ENCODE data around the gene ALOX15B. TPM values are rescaled to one million over a fixed set of nuclear protein-coding genes. Genes with fewer than 3 reads are reported as not detected.

The ALOX15B gene
- total RNA-seq, 1 donor from 2014 or later = not detected

DNA sequence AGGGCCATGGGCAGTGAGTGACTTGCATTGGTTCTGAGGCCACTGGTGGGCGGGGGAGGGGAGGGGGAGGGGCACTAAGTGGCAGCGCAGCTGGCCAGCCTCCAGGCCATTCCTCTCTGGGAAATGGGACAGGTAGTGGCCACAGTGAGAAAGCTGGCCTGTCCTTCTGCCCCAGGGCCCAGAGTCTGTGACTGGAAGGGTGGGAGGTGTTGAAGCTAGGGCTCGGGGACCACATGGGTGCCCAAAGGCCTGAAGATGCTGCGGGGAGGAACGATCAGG, 49.0 kb downstream of the ALOX15B start:
- H3K4me3 Mint-ChIP-seq = no peak overlapping the region
- no peaks in the 10 kb centered on the region for H3K4me1 Mint-ChIP-seq (ENCODE audit: low read depth)
- H3K27me3 Mint-ChIP-seq (ENCODE audit: insufficient read depth) = peaks cover 22% of the 10 kb centered on the region
- no peak overlapping the region for H3K27ac Mint-ChIP-seq
- H3K9me3 Mint-ChIP-seq = no peaks in the 10 kb centered on the region
- no peak for DNase-seq (ENCODE audit: low spot score)
- no peaks in the 10 kb centered on the region for H3K36me3 Mint-ChIP-seq (ENCODE audit: low read depth)
- intact Hi-C loops (cut with micrococcal nuclease) = no loop called here

DNA sequence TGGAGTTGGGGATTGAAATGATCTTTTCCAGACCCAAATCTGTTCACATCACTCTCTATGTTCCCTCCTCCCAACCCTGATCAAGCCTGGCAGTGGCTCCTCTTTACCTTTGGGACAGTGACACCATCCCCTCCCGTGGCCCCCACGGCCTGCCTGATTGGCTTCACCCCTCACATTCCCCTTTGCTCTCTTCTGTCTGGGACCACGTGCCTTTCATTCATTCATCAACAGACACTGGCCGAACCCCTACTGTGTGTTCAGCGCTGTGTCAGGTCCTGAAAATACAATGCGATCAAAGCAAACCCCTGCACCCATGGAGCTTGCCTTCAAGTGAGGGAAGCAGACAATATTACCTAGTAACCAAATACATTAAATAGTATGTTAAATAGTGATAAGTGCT, 50.9 kb downstream of the ALOX15B start:
- no peak overlapping the region for H3K4me3 Mint-ChIP-seq
- intact Hi-C loops (cut with micrococcal nuclease) = no loop called here
- no peak overlapping the region for H3K27ac Mint-ChIP-seq

DNA sequence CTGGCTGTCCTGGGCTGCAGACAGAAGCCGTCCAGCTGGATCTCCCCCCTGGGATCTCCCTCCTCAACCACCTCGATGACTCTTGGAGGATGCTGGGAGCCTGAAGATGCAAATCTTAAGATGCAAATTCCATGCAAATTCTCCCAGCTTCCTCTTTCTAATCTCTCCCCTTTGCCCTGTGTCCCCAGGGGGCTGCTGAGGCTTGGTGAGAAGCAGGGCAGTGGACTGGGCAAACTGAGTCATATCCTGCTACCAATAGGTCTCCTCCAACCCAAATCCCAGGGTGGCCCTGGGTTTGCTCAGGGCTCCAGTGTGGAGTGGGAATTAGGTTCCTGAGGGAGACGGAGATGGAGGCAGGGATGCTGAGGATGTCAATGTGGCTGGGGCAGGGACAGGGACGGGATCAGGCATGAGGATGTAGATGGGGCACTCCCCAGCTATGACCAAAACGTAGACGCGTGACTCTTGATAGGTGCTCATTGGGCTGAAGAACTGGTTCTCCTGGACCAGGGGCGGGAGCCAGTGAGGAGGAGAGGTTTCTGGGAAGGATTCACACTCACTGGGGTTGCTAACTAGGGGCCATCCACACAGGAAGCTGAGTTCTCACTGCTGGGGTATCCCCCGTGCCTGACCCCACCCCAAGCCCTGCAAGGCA, 52.3 kb downstream of the ALOX15B start:
- Mint-ChIP-seq H3K9me3 (no peaks in the 10 kb centered on the region), H3K36me3 (ENCODE audit: low read depth) (no peaks in the 10 kb centered on the region), H3K4me3 (no peak overlapping the region), H3K27me3 (ENCODE audit: insufficient read depth) (peaks cover 24% of the 10 kb centered on the region), H3K27ac (no peak overlapping the region), H3K4me1 (ENCODE audit: low read depth) (peaks cover 14% of the 10 kb centered on the region)
- intact Hi-C loops (cut with micrococcal nuclease) = no loop called here
- DNase-seq (ENCODE audit: low spot score) = no peak

More for the DNA sequence above, 50.9 kb downstream of the ALOX15B start:
- no peak for DNase-seq (ENCODE audit: low spot score)
- Mint-ChIP-seq H3K27me3 (ENCODE audit: insufficient read depth) (peaks cover 17% of the 10 kb centered on the region), H3K4me1 (ENCODE audit: low read depth) (peaks cover 9% of the 10 kb centered on the region), H3K36me3 (ENCODE audit: low read depth) (no peaks in the 10 kb centered on the region), H3K9me3 (no peaks in the 10 kb centered on the region)

DNA sequence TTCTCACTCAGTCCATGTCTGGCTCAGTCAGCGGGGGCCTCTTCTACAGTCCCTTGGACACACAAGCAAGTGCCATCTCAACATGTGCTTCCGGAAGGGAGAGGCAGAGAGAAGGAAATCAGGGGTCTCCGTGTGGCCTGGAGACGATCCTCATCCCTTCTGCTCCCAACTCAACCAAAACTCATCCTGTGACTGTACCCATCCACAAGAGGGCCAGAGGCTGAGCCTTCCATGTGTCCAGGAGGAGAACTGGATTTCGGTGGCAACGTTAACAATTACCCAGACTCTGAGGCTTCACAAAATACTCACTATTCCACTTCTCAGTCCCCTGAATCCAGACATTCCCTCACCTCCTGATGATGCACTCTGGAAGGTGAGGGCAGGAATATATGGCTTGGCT, 56.5 kb downstream of the ALOX15B start:
- intact Hi-C loops (cut with micrococcal nuclease) = loop anchor here (2.0 kb wide), 1 partner anchor 63 kb away; no protein-coding TSS in a partner anchor
- Mint-ChIP-seq H3K36me3 (ENCODE audit: low read depth) (no peaks in the 10 kb centered on the region), H3K9me3 (no peaks in the 10 kb centered on the region), H3K4me3 (no peak overlapping the region), H3K4me1 (ENCODE audit: low read depth) (peaks cover 14% of the 10 kb centered on the region), H3K27ac (no peak overlapping the region), H3K27me3 (ENCODE audit: insufficient read depth) (peaks cover 17% of the 10 kb centered on the region)
- DNase-seq (ENCODE audit: low spot score) = no peak

DNA sequence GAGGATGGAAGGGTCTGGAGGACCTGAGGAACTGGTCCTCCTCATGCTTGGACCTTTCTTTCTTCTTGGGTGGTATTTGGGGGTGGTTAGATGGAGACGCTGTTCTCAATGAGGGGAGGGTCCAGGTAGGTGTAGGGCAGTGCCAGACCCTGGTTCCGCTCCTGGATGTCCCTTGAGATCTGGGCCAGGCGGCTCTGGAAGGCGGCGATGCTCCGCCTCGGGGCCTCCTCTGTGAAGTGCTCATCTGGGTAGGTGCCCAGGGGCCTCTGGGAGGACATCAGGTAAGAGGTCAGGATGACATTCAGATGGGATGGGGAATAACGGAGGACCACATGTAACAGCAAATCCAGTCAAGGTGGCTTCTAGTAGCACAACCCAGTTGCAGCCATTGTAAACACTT, 57.7 kb downstream of the ALOX15B start:
- peaks cover 13% of the 10 kb centered on the region for H3K27me3 Mint-ChIP-seq (ENCODE audit: insufficient read depth)
- no peak overlapping the region for H3K27ac Mint-ChIP-seq

More for the DNA sequence above, 57.7 kb downstream of the ALOX15B start:
- H3K9me3 Mint-ChIP-seq = no peaks in the 10 kb centered on the region
- peaks cover 14% of the 10 kb centered on the region for H3K4me1 Mint-ChIP-seq (ENCODE audit: low read depth)
- no peak overlapping the region for H3K4me3 Mint-ChIP-seq
- no peaks in the 10 kb centered on the region for H3K36me3 Mint-ChIP-seq (ENCODE audit: low read depth)
- intact Hi-C loops (cut with micrococcal nuclease) = no loop called here
- no peak for DNase-seq (ENCODE audit: low spot score)

Other genes starting within 250 kb of the ALOX15B start
- 163 and 177 TPM in 2 replicates for gene KDM6B, start 204.8 kb upstream of the ALOX15B start, total RNA-seq
- gene TMEM88, start 184.0 kb upstream of the ALOX15B start, total RNA-seq = 7.4 TPM in 2 replicates
- 36.4 and 43.5 TPM in 2 replicates for gene NAA38, start 181.5 kb upstream of the ALOX15B start, total RNA-seq
- gene CYB5D1, start 181.1 kb upstream of the ALOX15B start, total RNA-seq = 11.8 and 12.7 TPM in 2 replicates
- 125 and 133 TPM in 2 replicates for gene CHD3, start 150.3 kb upstream of the ALOX15B start, total RNA-seq
- gene RNF227, start 122.8 kb upstream of the ALOX15B start, total RNA-seq = 6.2 and 6.3 TPM in 2 replicates
- 9.9 and 10.8 TPM in 2 replicates for gene KCNAB3, start 109.2 kb upstream of the ALOX15B start, total RNA-seq
- 153 and 162 TPM in 2 replicates for gene TRAPPC1, start 107.1 kb upstream of the ALOX15B start, total RNA-seq
- 53.5 and 54.7 TPM in 2 replicates for gene CNTROB, start 106.9 kb upstream of the ALOX15B start, total RNA-seq
- gene GUCY2D, start 36.4 kb upstream of the ALOX15B start, total RNA-seq = not detected in 2 replicates
- 0.51 and 0.78 TPM in 2 replicates for gene ALOX12B, start 48.7 kb downstream of the ALOX15B start, total RNA-seq
- 0.10 TPM in 1 of 2 replicates, not detected in the other for gene ALOXE3, start 79.5 kb downstream of the ALOX15B start, total RNA-seq
- 0.88 and 1.8 TPM in 2 replicates for gene HES7, start 85.0 kb downstream of the ALOX15B start, total RNA-seq
- gene PER1, start 113.3 kb downstream of the ALOX15B start, total RNA-seq = 36.9 and 37.4 TPM in 2 replicates
- gene VAMP2, start 123.9 kb downstream of the ALOX15B start, total RNA-seq = 54.7 and 55.9 TPM in 2 replicates
- gene TMEM107, start 137.3 kb downstream of the ALOX15B start, total RNA-seq = 19.3 and 20.8 TPM in 2 replicates
- 6.3 and 6.7 TPM in 2 replicates for gene BORCS6, start 151.1 kb downstream of the ALOX15B start, total RNA-seq
- 82.2 and 88.7 TPM in 2 replicates for gene AURKB, start 171.5 kb downstream of the ALOX15B start, total RNA-seq
- gene CTC1, start 209.0 kb downstream of the ALOX15B start, total RNA-seq = 68.5 and 76.3 TPM in 2 replicates
- gene PFAS, start 210.2 kb downstream of the ALOX15B start, total RNA-seq = 189 and 204 TPM in 2 replicates
- 52.9 and 57.9 TPM in 2 replicates for gene RANGRF, start 249.6 kb downstream of the ALOX15B start, total RNA-seq